Smooth muscle cell (in vitro differentiated cells): ENCODE data around the gene COMMD4. TPM values are rescaled to one million over a fixed set of nuclear protein-coding genes. Genes with fewer than 3 reads are reported as not detected.
A peak's percentile ranks its signal among the peaks of the same experiment; 100 is the strongest.

ENCODE experiments used
- DNase-seq: peaks from one replicate; lab custom pipeline; 2025; ENCODE audit not compliant: unreplicated experiment; lab: John Stamatoyannopoulos, UW
- H2AFZ ChIP-seq: fragments of 200-600 bp; sonication (generic); 2 replicates; pipeline ENCODE4 v1.6.0; 2016; ENCODE audit warnings: antibody characterized with exemption, low read depth, mild to moderate bottlenecking
- H3F3A ChIP-seq: fragments of 200-600 bp; sonication (generic); 2 replicates; pipeline ENCODE4 v1.6.0; 2017; ENCODE audit warnings: antibody characterized with exemption, low read depth
- H3K27ac ChIP-seq: fragments of 200-600 bp; sonication (generic); 2 replicates; pipeline ENCODE4 v1.5.1; 2016; ENCODE audit warnings: low read depth, mild to moderate bottlenecking
- H3K27me3 ChIP-seq: fragments of 200-600 bp; sonication (generic); 2 replicates; pipeline ENCODE4 v1.6.1; 2016; ENCODE audit warnings: low read depth, mild to moderate bottlenecking
- H3K36me3 ChIP-seq: fragments of 200-600 bp; sonication (generic); 2 replicates; pipeline ENCODE4 v1.5.1; 2016; ENCODE audit warnings: low read depth
- H3K4me1 ChIP-seq: fragments of 200-600 bp; sonication (generic); 2 replicates; pipeline ENCODE4 v1.5.1; 2016; ENCODE audit warnings: low read depth
- H3K4me2 ChIP-seq: fragments of 200-600 bp; sonication (generic); 2 replicates; pipeline ENCODE4 v1.6.0; 2016; ENCODE audit warnings: mild to moderate bottlenecking
- H3K4me3 ChIP-seq: fragments of 200-600 bp; sonication (generic); 2 replicates; pipeline ENCODE4 v1.5.1; 2016; ENCODE audit warnings: mild to moderate bottlenecking
- H3K79me2 ChIP-seq: fragments of 200-600 bp; sonication (generic); 2 replicates; pipeline ENCODE4 v1.6.0; 2016; ENCODE audit warnings: low read depth, mild to moderate bottlenecking
- H3K9ac ChIP-seq: fragments of 200-600 bp; sonication (generic); 2 replicates; pipeline ENCODE4 v1.6.0; 2016; ENCODE audit warnings: low read depth
- H3K9me3 ChIP-seq: fragments of 200-600 bp; sonication (generic); replicated peaks from 2 replicates; pipeline ENCODE4 v1.5.1; 2016; ENCODE audit warnings: low read depth
- H4K20me1 ChIP-seq: fragments of 200-600 bp; sonication (generic); 2 replicates; pipeline ENCODE4 v1.6.0; 2016; ENCODE audit warnings: low read depth
- WGBS: methylation state at CpG from one replicate; pipeline ENCODE4 v1.1.7; 2016; ENCODE audit warnings: low lambda C conversion rate; 5-methylcytosine and 5-hydroxymethylcytosine counted together
- polyA plus RNA-seq: library from polyadenylated mRNA; unstranded; fragments of >200 nt; fragmentation: Nextera tagmentation; extraction: Ambion mirVana; gene quantifications from 2 replicates; pipeline ENCODE4 v1.2.1, GENCODE V29; 2016
- total RNA-seq: library from RNA; depleted of rRNA; stranded (reverse); fragments of >200 nt; gene quantifications from 2 replicates; pipeline ENCODE4 v1.2.3, GENCODE V29; 2014
- TF ChIP-seq, protein P1 (sequence below): fragments of 200-600 bp; sonication (generic); IDR thresholded peaks from 2 replicates; pipeline ENCODE4 v1.5.1; 2017; ENCODE audit warnings: borderline replicate concordance, mild to moderate bottlenecking, antibody characterized with exemption; ENCODE audit not compliant: insufficient read depth, poor library complexity, severe bottlenecking

Gene COMMD4
- total and polyA plus RNA-seq, 2 experiments from 2014 or later: 48.9 to 67.1 TPM

DNA sequence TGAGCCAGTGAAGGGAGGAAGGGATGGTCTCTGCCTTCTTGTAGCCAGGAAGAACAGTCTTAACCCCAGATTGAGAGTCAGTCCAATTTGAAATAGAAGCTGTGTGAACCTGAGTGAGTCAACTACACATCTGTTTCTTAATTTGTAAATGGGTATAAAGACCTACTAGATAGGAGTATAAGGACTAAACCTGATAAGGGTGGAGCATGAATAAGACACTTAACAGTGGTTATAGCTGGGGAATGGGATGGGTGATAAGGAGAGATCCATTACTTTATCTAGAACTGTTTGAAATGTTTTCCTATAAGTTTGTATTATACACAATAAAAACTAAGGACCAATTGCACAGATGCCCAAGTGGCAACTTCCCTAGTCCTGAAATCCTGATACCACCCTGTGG lies 31.1 kb downstream of the COMMD4 start:
- no peak overlapping the region for H3K27ac ChIP-seq
- TF ChIP-seq, protein P1, sequence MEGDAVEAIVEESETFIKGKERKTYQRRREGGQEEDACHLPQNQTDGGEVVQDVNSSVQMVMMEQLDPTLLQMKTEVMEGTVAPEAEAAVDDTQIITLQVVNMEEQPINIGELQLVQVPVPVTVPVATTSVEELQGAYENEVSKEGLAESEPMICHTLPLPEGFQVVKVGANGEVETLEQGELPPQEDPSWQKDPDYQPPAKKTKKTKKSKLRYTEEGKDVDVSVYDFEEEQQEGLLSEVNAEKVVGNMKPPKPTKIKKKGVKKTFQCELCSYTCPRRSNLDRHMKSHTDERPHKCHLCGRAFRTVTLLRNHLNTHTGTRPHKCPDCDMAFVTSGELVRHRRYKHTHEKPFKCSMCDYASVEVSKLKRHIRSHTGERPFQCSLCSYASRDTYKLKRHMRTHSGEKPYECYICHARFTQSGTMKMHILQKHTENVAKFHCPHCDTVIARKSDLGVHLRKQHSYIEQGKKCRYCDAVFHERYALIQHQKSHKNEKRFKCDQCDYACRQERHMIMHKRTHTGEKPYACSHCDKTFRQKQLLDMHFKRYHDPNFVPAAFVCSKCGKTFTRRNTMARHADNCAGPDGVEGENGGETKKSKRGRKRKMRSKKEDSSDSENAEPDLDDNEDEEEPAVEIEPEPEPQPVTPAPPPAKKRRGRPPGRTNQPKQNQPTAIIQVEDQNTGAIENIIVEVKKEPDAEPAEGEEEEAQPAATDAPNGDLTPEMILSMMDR: no peak
- DNase-seq: no peak
- no peak overlapping the region for H2AFZ ChIP-seq
- peaks cover 9% of the 10 kb centered on the region for H3K4me1 ChIP-seq
- H3K9me3 ChIP-seq: no peaks in the 10 kb centered on the region
- no peak overlapping the region for H3K9ac ChIP-seq
- peaks cover 4% of the 10 kb centered on the region for H3F3A ChIP-seq
- no peak overlapping the region for H3K4me3 ChIP-seq
- H3K27me3 ChIP-seq: no peaks in the 10 kb centered on the region
- no peaks in the 10 kb centered on the region for H3K79me2 ChIP-seq
- H3K36me3 ChIP-seq: no peaks in the 10 kb centered on the region
- no peak overlapping the region for H3K4me2 ChIP-seq
- H4K20me1 ChIP-seq: peaks cover 6% of the 10 kb centered on the region

DNA sequence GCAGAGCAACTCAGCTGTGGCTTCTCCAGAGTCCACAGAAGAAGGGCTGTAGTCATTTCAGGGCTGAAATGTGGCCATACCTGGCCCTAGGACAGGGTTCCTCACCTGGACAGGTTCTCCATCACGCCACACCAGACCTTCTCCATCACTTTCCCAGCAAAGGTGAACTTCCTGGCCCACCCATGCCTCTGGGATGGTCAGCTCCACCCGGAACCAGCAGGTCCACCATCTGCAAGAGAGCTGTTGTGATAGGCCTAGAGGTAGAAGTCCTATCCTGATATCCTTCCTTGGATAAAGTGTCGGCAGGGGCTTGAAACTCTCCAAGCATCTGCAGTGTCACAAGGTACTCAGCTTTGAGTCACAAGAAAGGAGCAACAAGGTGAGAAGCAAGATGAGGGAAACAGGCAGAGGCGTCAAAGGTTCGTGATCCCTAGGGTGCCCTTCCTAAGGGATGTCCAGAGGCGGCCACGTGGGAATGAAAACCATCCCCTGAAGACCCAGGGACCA lies 31.6 kb downstream of the COMMD4 start:
- H3K79me2 ChIP-seq: no peaks in the 10 kb centered on the region
- H3K4me1 ChIP-seq: peaks cover 9% of the 10 kb centered on the region
- no peaks in the 10 kb centered on the region for H3K36me3 ChIP-seq
- 52% methylated on average over 7 of the region's 7 CpGs for WGBS
- H3K4me3 ChIP-seq: peak overlapping the region; percentile 81
- peaks cover 6% of the 10 kb centered on the region for H4K20me1 ChIP-seq
- TF ChIP-seq, protein P1: no peak
- no peaks in the 10 kb centered on the region for H3K27me3 ChIP-seq
- H3K27ac ChIP-seq: no peak overlapping the region
- H3K4me2 ChIP-seq: peak overlapping the region; percentile 88
- H3F3A ChIP-seq: peaks cover 4% of the 10 kb centered on the region
- no peak for DNase-seq
- H3K9ac ChIP-seq: no peak overlapping the region
- no peak overlapping the region for H2AFZ ChIP-seq
- H3K9me3 ChIP-seq: no peaks in the 10 kb centered on the region

DNA sequence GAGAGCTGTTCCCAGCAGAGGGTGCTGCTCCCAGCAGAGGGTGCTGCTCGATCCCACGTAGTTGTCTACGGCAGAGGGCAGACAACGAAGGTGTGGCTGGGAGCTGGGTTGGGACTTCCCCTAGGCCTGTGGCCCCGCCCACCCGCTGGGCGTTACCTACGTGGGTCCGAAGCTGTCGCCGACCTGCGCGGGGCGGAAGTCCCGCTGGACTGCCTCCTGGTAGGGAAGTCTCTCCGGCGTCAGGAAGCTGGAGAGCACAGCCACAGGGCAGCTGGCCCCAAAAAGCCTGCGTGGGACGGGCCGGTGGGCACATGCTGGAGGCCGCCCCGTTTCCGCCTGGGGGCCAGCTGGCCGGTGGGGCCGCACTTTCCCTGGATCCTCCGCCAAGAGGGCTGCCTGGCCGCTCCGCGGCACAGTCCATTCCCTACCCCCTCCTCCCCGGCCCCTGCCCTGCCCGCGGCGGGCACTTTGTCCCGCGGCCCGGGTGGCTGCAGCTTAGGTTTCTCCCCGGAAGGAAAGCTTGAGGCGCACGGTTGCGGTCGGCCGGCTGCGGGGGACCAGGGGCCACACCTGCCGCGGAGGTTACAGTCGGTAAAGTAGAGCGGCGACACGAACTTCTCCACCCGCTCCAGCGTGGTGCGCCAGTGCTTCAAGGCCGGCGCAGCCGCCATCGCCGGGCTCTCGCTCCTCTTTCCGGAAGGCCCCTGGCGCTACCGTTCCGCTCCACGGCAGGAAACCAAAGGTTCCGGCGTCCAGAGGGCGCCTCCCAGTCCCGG lies 32.2 kb downstream of the COMMD4 start, which contains the start of gene MAN2C1:
MAN2C1 (minus strand) TSS at position 695 of the 776 bp plus-strand sequence; CDS start at position 671, 24 bp downstream.
- Histone ChIP-seq H3K27me3 (no peaks in the 10 kb centered on the region), H3K36me3 (no peaks in the 10 kb centered on the region), H3F3A (peaks cover 4% of the 10 kb centered on the region), H3K79me2 (no peaks in the 10 kb centered on the region), H4K20me1 (peaks cover 6% of the 10 kb centered on the region), H3K4me3 (peak within 1 kb of the TSS; percentile 81), H3K4me2 (peak within 1 kb of the TSS; percentile 88), H3K27ac (peak within 1 kb of the TSS; percentile 84), H3K9me3 (no peaks in the 10 kb centered on the region), H3K4me1 (peaks cover 9% of the 10 kb centered on the region), H3K9ac (peak within 1 kb of the TSS; percentile 91), H2AFZ (peak within 1 kb of the TSS; percentile 53)
- WGBS: under 1% methylated on average over 60 of the region's 67 CpGs
- TF ChIP-seq, protein P1: peak; percentile 50
- DNase-seq: peak; percentile 70
